ENCODE data around the gene CENPQ.

DNA sequence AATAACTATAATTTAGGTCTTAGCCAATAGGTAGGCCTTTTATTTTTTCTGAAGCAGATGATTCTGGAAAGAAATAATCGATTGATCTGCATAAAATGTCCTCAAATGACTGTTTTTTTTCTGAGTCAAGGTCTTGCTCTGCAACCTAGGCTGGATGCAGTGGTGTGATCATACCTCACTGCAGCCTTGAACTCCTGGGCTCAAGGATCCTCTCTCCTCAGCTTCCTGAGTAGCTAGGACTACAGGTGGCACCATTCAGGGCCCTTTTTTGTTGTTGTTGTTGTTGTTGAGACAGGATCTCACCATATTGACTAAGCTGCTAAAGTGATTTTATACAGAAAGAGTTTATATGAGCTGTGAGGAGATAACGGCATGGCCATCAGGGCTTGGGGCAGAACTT, 54.7 kb downstream of the CENPQ start:
- TF ChIP-seq, protein P1, sequence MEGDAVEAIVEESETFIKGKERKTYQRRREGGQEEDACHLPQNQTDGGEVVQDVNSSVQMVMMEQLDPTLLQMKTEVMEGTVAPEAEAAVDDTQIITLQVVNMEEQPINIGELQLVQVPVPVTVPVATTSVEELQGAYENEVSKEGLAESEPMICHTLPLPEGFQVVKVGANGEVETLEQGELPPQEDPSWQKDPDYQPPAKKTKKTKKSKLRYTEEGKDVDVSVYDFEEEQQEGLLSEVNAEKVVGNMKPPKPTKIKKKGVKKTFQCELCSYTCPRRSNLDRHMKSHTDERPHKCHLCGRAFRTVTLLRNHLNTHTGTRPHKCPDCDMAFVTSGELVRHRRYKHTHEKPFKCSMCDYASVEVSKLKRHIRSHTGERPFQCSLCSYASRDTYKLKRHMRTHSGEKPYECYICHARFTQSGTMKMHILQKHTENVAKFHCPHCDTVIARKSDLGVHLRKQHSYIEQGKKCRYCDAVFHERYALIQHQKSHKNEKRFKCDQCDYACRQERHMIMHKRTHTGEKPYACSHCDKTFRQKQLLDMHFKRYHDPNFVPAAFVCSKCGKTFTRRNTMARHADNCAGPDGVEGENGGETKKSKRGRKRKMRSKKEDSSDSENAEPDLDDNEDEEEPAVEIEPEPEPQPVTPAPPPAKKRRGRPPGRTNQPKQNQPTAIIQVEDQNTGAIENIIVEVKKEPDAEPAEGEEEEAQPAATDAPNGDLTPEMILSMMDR (IDR thresholded peaks at IDR 0.05; ENCODE audit: low read depth, low read length): no peak
- no peak for TF ChIP-seq MYC (IDR thresholded peaks at IDR 0.05; ENCODE audit: low read depth, low read length)
- no peak for TF ChIP-seq POLR2A (IDR thresholded peaks at IDR 0.05; ENCODE audit: extremely low read depth, insufficient read length)

Data from NB4 (cell line).